ENCODE results near the gene MAGIX. TPM values are rescaled to one million over a fixed set of nuclear protein-coding genes. Genes with fewer than 3 reads are reported as not detected.

The MAGIX gene
- total and polyA plus RNA-seq, 2 of the 4 experiments (the other 2 are of a cell fraction): 0.72 to 1.1 TPM

GRCh38 chrX:49214416-49214815 is 51.9 kb downstream of the MAGIX start:
- no peaks in the 10 kb centered on the region for H3K36me3 ChIP-seq (ENCODE audit: control insufficient read depth, insufficient read depth, low read length)
- H4K91ac ChIP-seq (ENCODE audit: insufficient read depth, low read depth, low read length): no peak overlapping the region
- no peak overlapping the region for H4K8ac ChIP-seq (ENCODE audit: low read depth in 2 of 2, low read length in 2 of 2)
- dilution Hi-C loops (cut with HindIII; ENCODE audit: low sequenced_read_pairs, unreplicated experiment): no loop called here
- H3K9ac ChIP-seq (ENCODE audit: low read depth, low read length): no peak overlapping the region
- H4K5ac ChIP-seq (ENCODE audit: low read depth, low read length): no peak overlapping the region
- no peak overlapping the region for H3K4me2 ChIP-seq (ENCODE audit: low read depth, low read length)
- H3K9me1 ChIP-seq (ENCODE audit: insufficient read depth, low read length): no peaks in the 10 kb centered on the region
- POLR2A ChIA-PET (ENCODE audit: unreplicated experiment): no interaction called here
- no peak for TF ChIP-seq RFX5 (IDR thresholded peaks at IDR 0.05; ENCODE audit: low read depth, low read length)
- TF ChIP-seq ELK1 (IDR thresholded peaks at IDR 0.05; ENCODE audit: borderline replicate concordance, low read depth, low read length): no peak
- no peaks in the 10 kb centered on the region for H3K79me1 ChIP-seq (ENCODE audit: low read depth in 1 of 2, low read length in 2 of 2)
- no CpG with 5 or more reads among the region's 2 CpGs for WGBS, 2 experiments (ENCODE audit: extremely low coverage in 2 of 2, insufficient read length in 1 of 2)
- in situ Hi-C loops (cut with MboI; ENCODE audit: low sequenced_read_pairs): no loop called here
- no peak overlapping the region for H2BK5ac ChIP-seq (ENCODE audit: low read depth, low read length, poor library complexity, severe bottlenecking)
- no peak overlapping the region for H3K4me3 ChIP-seq (ENCODE audit: insufficient read depth, low read depth, low read length)
- ATAC-seq (ENCODE audit: low read depth) (no peak), DNase-seq (no peak)
- H3K4me1 ChIP-seq (ENCODE audit: control insufficient read depth, insufficient read depth, low read length): no peaks in the 10 kb centered on the region
- BruUV-seq (replicated peaks): no TSS peak
- no peak overlapping the region for H3K27ac ChIP-seq (ENCODE audit: insufficient read depth, low read length)
- H2BK15ac ChIP-seq (ENCODE audit: low read depth, low read length): no peak overlapping the region
- no peaks in the 10 kb centered on the region; the same call in 1 of the 2 replicates for H3K27me3 ChIP-seq (ENCODE audit: control insufficient read depth, insufficient read depth, low read length)
- no peak overlapping the region for H3K4ac ChIP-seq (ENCODE audit: low read depth, low read length)
- H3K23ac ChIP-seq (ENCODE audit: low read depth, low read length): no peak overlapping the region
- H3K9me3 ChIP-seq (ENCODE audit: control insufficient read depth, insufficient read depth, low read length): peaks cover 4% of the 10 kb centered on the region
- no peak overlapping the region for H2AFZ ChIP-seq (replicated peaks; ENCODE audit: low read length, poor library complexity)
- no peaks in the 10 kb centered on the region for H4K20me1 ChIP-seq (ENCODE audit: insufficient read depth, low read length)
- H3K14ac ChIP-seq (replicated peaks; ENCODE audit: low read depth, low read length): no peak overlapping the region
- no peak overlapping the region for H2BK20ac ChIP-seq (ENCODE audit: low read depth, low read length)
- H3K56ac ChIP-seq (ENCODE audit: extremely low read depth, insufficient read depth, low read length): no peak overlapping the region
- no peak overlapping the region for H2AK9ac ChIP-seq (replicated peaks; ENCODE audit: low read depth, low read length, poor library complexity)
- intact Hi-C loops (cut with micrococcal nuclease): no loop called here
- H2BK120ac ChIP-seq (ENCODE audit: low read depth, low read length): no peak overlapping the region
- H3K18ac ChIP-seq (ENCODE audit: low read depth, low read length): no peak overlapping the region
- H2AK5ac ChIP-seq (ENCODE audit: low read depth, low read length): no peak overlapping the region
- CTCF ChIA-PET: interaction anchor here (1.4 kb wide), 1 partner anchor 55 kb away, joined by 4 read pairs; no protein-coding TSS in a partner anchor
